ENCODE measurements around the gene CPLANE2. TPM values are rescaled to one million over a fixed set of nuclear protein-coding genes. Genes with fewer than 3 reads are reported as not detected.
"Not testable (repeated sequence)": the region's sequence is repeated elsewhere in the genome, so short reads cannot be mapped to it uniquely, and the experiment has no call there.

Gene CPLANE2
- polyA plus RNA-seq, 1 donor from 2014 or later = 5.7 TPM

DNA sequence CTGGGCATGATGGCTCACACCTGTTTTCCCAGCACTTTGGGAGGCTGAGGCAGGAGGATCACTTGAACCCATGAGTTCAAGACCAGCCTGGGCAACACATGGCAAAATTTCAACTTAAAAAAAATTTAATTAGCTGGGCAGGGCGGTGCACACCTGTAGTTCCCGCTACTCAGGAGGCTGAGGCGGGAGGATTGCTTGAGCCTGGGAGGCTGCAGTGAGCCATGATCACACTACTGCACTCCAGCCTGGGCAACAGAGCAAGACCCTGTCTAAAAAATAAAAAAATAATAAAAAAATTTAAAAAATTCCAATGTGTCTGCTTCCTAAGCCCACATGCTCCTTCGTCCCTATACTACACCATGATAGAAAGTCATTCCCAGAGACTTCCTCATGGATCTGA, 40.8 kb downstream of the CPLANE2 start:
- not testable (repeated sequence) for H2AFZ ChIP-seq (ENCODE audit: low read depth, low read length); H3K4me3 ChIP-seq (ENCODE audit: low read length); H3K36me3 ChIP-seq (ENCODE audit: insufficient read depth, low read length); H3K79me2 ChIP-seq (replicated peaks; ENCODE audit: insufficient read depth, low read length); H4K20me1 ChIP-seq (ENCODE audit: insufficient read depth); H3K27me3 ChIP-seq (ENCODE audit: insufficient read depth, low read depth, low read length); H3K9me2 ChIP-seq (ENCODE audit: insufficient read depth, low read length); H3K4me2 ChIP-seq (ENCODE audit: low read length); H3K9me3 ChIP-seq (ENCODE audit: low read length); H3K9ac ChIP-seq (ENCODE audit: low read length); H3F3A ChIP-seq (ENCODE audit: insufficient read depth, low read length, poor library complexity, severe bottlenecking); H3K27ac ChIP-seq (ENCODE audit: low read length)

DNA sequence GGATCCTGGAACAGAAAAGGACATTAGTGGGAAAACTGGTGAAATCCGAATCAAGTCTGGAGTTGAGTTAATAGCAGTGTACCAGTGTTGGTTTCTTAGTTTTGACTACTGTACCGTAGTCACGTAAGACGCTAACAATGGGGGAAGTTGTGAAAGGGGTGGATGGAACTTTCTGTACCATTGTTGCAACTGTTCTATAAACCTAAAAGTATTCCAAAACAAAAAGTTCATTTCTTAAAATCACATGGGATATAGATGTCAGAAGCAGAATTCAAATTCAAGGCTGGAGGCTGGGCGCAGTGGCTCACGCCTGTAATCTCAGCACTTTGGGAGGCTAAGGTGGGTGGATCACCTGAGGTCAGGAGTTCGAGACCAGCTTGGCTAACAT, 41.5 kb downstream of the CPLANE2 start:
- H3K79me2 ChIP-seq (replicated peaks; ENCODE audit: insufficient read depth, low read length) = no peaks in the 10 kb centered on the region
- H3K36me3 ChIP-seq (ENCODE audit: insufficient read depth, low read length) = no peaks in the 10 kb centered on the region
- no peak overlapping the region for H3K4me3 ChIP-seq (ENCODE audit: low read length)

DNA sequence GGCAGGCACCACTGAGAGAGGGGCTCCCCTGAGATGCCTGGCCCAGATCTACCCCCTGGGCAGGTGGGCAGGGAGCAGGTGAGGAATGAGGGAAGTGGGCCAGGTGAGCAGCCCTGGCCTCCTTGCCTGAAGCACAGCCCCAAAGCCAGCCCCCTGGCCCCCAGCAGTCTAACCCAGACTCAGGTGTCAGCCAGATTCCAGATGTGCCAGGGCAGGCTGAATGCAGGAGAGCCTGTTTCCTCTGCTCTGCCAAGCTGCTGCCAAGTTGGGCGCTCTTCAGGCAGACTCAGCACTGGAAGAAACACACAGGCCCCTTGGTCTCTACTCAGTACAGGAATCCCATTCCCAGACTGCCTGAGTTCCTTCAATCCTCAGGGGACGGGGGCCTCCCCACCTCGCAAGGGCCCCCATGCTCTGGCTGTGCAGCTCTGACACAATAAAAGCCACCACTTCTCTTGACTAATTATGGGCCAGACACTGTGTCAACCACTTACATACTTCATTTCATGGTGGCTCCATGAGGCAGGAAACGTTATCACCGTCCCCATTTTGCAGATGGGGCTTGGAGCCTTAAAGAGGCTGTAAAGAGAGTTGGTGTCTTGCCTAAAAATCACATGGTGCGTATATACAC, 45.0 kb downstream of the CPLANE2 start:
- H3K4me3 ChIP-seq (ENCODE audit: low read length) = no peak overlapping the region
- H3K36me3 ChIP-seq (ENCODE audit: insufficient read depth, low read length) = no peaks in the 10 kb centered on the region
- H3K9me2 ChIP-seq (ENCODE audit: insufficient read depth, low read length) = no peaks in the 10 kb centered on the region
- no peaks in the 10 kb centered on the region for H3K79me2 ChIP-seq (replicated peaks; ENCODE audit: insufficient read depth, low read length)
- H3F3A ChIP-seq (ENCODE audit: insufficient read depth, low read length, poor library complexity, severe bottlenecking) = no peaks in the 10 kb centered on the region
- H3K9me3 ChIP-seq (ENCODE audit: low read length) = no peaks in the 10 kb centered on the region
- H4K20me1 ChIP-seq (ENCODE audit: insufficient read depth) = no peaks in the 10 kb centered on the region
- H3K27me3 ChIP-seq (ENCODE audit: insufficient read depth, low read depth, low read length) = no peaks in the 10 kb centered on the region
- H3K9ac ChIP-seq (ENCODE audit: low read length) = no peak overlapping the region
- H3K27ac ChIP-seq (ENCODE audit: low read length) = no peak overlapping the region
- H3K4me2 ChIP-seq (ENCODE audit: low read length) = no peak overlapping the region
- H2AFZ ChIP-seq (ENCODE audit: low read depth, low read length) = no peak overlapping the region
- TF ChIP-seq, protein P1, sequence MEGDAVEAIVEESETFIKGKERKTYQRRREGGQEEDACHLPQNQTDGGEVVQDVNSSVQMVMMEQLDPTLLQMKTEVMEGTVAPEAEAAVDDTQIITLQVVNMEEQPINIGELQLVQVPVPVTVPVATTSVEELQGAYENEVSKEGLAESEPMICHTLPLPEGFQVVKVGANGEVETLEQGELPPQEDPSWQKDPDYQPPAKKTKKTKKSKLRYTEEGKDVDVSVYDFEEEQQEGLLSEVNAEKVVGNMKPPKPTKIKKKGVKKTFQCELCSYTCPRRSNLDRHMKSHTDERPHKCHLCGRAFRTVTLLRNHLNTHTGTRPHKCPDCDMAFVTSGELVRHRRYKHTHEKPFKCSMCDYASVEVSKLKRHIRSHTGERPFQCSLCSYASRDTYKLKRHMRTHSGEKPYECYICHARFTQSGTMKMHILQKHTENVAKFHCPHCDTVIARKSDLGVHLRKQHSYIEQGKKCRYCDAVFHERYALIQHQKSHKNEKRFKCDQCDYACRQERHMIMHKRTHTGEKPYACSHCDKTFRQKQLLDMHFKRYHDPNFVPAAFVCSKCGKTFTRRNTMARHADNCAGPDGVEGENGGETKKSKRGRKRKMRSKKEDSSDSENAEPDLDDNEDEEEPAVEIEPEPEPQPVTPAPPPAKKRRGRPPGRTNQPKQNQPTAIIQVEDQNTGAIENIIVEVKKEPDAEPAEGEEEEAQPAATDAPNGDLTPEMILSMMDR (IDR thresholded peaks at IDR 0.05; ENCODE audit: poor library complexity, severe bottlenecking) = no peak
- TF ChIP-seq TAF1 (IDR thresholded peaks at IDR 0.05; ENCODE audit: low read depth) = no peak
- TF ChIP-seq RAD21 (conservative IDR thresholded peaks at IDR 0.05) = no peak
- TF ChIP-seq, protein P2, sequence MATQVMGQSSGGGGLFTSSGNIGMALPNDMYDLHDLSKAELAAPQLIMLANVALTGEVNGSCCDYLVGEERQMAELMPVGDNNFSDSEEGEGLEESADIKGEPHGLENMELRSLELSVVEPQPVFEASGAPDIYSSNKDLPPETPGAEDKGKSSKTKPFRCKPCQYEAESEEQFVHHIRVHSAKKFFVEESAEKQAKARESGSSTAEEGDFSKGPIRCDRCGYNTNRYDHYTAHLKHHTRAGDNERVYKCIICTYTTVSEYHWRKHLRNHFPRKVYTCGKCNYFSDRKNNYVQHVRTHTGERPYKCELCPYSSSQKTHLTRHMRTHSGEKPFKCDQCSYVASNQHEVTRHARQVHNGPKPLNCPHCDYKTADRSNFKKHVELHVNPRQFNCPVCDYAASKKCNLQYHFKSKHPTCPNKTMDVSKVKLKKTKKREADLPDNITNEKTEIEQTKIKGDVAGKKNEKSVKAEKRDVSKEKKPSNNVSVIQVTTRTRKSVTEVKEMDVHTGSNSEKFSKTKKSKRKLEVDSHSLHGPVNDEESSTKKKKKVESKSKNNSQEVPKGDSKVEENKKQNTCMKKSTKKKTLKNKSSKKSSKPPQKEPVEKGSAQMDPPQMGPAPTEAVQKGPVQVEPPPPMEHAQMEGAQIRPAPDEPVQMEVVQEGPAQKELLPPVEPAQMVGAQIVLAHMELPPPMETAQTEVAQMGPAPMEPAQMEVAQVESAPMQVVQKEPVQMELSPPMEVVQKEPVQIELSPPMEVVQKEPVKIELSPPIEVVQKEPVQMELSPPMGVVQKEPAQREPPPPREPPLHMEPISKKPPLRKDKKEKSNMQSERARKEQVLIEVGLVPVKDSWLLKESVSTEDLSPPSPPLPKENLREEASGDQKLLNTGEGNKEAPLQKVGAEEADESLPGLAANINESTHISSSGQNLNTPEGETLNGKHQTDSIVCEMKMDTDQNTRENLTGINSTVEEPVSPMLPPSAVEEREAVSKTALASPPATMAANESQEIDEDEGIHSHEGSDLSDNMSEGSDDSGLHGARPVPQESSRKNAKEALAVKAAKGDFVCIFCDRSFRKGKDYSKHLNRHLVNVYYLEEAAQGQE (IDR thresholded peaks at IDR 0.05; ENCODE audit: borderline replicate concordance) = no peak
- TF ChIP-seq SMC3 (conservative IDR thresholded peaks at IDR 0.05; ENCODE audit: poor library complexity) = no peak

More for the DNA sequence above, 41.5 kb downstream of the CPLANE2 start:
- Histone ChIP-seq H3K4me2 (ENCODE audit: low read length) (no peak overlapping the region), H2AFZ (ENCODE audit: low read depth, low read length) (no peak overlapping the region), H3F3A (ENCODE audit: insufficient read depth, low read length, poor library complexity, severe bottlenecking) (no peaks in the 10 kb centered on the region), H4K20me1 (ENCODE audit: insufficient read depth) (no peaks in the 10 kb centered on the region), H3K27me3 (ENCODE audit: insufficient read depth, low read depth, low read length) (no peaks in the 10 kb centered on the region), H3K27ac (ENCODE audit: low read length) (no peak overlapping the region), H3K9me2 (ENCODE audit: insufficient read depth, low read length) (no peaks in the 10 kb centered on the region), H3K9me3 (ENCODE audit: low read length) (no peaks in the 10 kb centered on the region), H3K9ac (ENCODE audit: low read length) (no peak overlapping the region)
- TF ChIP-seq POLR2AphosphoS5 (IDR thresholded peaks at IDR 0.05) = no peak
- no peak for TF ChIP-seq TAF1 (IDR thresholded peaks at IDR 0.05; ENCODE audit: low read depth)
- TF ChIP-seq, protein P1 (IDR thresholded peaks at IDR 0.05; ENCODE audit: poor library complexity, severe bottlenecking) = no peak
- no peak for TF ChIP-seq SMC3 (conservative IDR thresholded peaks at IDR 0.05; ENCODE audit: poor library complexity)
- TF ChIP-seq EP300 (conservative IDR thresholded peaks at IDR 0.05; ENCODE audit: poor library complexity, severe bottlenecking) = no peak
- no peak for TF ChIP-seq MXI1 (conservative IDR thresholded peaks at IDR 0.05; ENCODE audit: poor library complexity, severe bottlenecking)
- no peak for TF ChIP-seq EZH2 (IDR thresholded peaks at IDR 0.05; ENCODE audit: borderline replicate concordance, insufficient read depth, low read length, poor library complexity, severe bottlenecking)
- TF ChIP-seq, protein P2 (IDR thresholded peaks at IDR 0.05; ENCODE audit: borderline replicate concordance) = no peak
- TF ChIP-seq RAD21 (conservative IDR thresholded peaks at IDR 0.05) = no peak
